CD4-positive, alpha-beta T cell treated with Interleukin-17A for 1 hour (primary cell): ENCODE data around the gene TNFSF10.

Source experiments
- DNase-seq: peaks from one replicate; pipeline ENCODE4 v3.0.0-alpha.2; 2020

Gene TNFSF10

GRCh38 chr3:172516318-172517214, 6.7 kb downstream of the TNFSF10 start:
- peak; percentile 50 for DNase-seq

GRCh38 chr3:172515130-172515918, 7.9 kb downstream of the TNFSF10 start:
- no peak for DNase-seq

- no peak for DNase-seq
Measured at GRCh38 chr3:172514678-172515077, 8.6 kb downstream of the TNFSF10 start.

GRCh38 chr3:172513488-172513887, 9.7 kb downstream of the TNFSF10 start:
- peak; percentile 42 for DNase-seq

- DNase-seq = peak; percentile 64
Measured at GRCh38 chr3:172511783-172512762, 11.2 kb downstream of the TNFSF10 start.

DNA sequence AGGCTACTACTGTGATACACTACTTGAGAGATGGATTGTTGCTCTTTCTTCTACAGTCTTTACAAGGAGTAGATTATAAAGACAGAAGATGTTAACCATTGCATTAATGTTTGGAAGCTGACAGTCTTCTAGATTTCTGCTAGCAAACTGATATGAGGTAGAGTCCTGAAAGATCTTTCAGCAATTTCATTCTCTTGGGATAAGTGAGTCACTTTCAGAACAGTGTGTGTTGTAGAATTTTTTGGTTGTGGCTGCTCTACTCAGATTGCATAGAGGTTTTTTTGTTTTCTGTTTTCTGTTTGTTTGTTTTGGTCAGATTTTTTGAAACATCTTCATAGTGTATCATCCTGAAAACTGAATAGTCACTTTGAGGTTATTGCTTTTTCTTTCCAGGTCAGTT, 17.1 kb downstream of the TNFSF10 start:
- DNase-seq = no peak

GRCh38 chr3:172501540-172501939, 21.7 kb downstream of the TNFSF10 start:
- DNase-seq = no peak

- peak; percentile 80 for DNase-seq
Measured at GRCh38 chr3:172490198-172490669, 33.0 kb downstream of the TNFSF10 start.

GRCh38 chr3:172478116-172478515, 45.1 kb downstream of the TNFSF10 start:
- no peak for DNase-seq

GRCh38 chr3:172476347-172476746, 46.9 kb downstream of the TNFSF10 start:
- DNase-seq = no peak

DNA sequence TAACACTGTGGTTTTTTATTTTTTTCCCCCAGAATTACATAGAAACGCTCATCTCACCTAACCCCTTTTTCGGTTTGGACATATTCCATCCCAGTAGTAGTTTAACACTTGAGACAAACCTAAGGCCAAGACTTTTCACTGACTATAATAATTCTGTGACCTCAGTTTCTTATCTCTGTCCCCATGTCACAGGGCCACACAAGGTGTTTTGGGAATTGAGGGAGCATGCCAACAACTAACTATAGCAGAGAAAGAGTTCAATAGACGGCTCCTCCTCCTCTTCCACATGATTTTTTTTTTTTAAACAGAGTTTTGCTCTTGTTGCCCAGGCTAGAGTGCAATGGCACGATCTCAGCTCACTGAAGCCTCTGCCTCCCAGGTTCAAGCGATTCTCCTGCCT, 47.5 kb downstream of the TNFSF10 start:
- DNase-seq = no peak

- DNase-seq = no peak
Measured at GRCh38 chr3:172471903-172472302, 51.3 kb downstream of the TNFSF10 start.

DNA sequence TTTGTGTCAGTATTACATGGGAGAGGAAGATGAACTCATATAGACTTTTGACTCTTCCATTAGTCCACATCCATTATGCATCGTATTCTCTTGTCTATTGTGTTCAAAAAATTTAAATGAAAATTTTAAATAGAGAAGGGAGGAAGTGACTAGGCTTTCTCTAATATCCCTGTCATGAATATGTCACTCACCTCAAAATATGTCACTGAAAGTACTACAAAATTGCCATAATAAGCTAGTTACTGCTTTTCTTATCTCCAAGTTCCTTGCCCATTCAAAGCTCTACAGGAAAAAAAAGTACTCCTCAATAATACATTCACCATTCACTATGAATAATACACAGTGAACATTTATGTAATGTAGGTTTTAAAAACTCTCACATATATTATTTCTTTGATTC, 52.6 kb downstream of the TNFSF10 start:
- DNase-seq = no peak

- DNase-seq = no peak
Measured at GRCh38 chr3:172467170-172467824, 55.9 kb downstream of the TNFSF10 start.

GRCh38 chr3:172466553-172467130, 56.6 kb downstream of the TNFSF10 start:
- DNase-seq = no peak

DNA sequence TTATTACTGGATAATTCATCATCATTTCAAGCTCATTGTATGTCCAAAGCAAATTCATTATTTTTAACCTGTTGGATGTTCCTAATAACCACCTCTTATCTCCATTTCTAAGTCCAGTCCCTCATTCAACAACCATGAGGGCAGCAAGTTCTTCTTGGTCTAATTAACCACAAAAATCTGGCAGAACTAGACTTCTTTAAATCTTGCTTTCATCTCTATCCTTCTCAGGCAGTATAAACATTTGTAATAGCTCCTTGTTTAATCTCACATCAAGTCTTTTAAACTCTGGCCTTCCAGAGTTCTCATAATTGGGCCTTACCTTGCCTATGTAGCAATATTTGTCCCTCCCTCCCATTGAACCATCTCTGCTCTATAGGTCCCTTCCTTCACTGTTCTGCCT, 57.9 kb downstream of the TNFSF10 start:
- DNase-seq = no peak

- no peak for DNase-seq
Measured at GRCh38 chr3:172464306-172464705, 58.9 kb downstream of the TNFSF10 start.

DNA sequence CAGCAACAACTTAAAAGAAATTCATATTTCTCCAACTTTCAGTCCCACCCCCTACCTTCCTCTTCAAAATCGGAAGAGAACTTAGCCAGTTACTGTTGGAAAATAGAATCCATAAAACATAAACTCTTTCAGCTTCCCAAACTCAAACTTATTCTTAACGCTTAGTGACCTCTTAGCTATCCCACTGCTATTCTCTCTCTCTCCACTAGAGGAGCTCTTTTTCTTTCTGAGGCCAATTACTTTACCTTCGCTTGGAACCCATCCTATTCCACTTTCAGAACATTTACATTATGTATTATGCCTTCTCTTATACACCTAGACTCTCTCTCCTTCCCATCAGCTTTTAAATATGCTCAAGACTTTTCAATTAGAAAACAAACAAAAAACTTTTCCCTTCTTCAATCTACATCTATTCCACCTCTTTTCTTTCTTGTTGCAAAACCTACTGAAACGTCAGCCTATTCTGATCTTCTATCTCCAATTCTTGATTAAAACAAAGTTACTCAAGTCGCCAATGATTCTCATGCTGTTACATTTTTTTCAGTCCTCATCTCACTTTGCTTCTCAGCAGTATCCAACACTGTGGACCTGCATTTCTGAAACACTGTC, 61.6 kb downstream of the TNFSF10 start:
- peak; percentile 57 for DNase-seq

DNA sequence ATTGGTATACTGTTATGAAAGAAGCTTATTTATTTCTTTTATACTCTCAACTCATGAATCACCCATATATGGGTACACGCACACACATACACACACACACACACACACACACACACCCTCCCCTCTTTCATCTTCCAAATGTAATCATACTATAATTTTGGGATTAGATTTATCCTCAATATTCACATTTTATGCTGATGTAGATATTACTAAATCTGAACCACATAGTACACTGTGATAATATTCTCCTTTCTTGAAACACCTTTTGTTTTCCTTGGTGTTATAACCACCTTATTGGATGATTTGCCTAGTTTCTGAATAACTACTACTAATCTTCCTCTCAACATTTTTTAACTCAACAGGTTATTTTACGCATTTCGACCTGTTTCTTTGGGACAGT, 66.8 kb downstream of the TNFSF10 start:
- no peak for DNase-seq
